Suprapubic skin (tissue), 3 donors: ENCODE data around the gene PLCD1.
"Not testable (repeated sequence)": the region's sequence is repeated elsewhere in the genome, so short reads cannot be mapped to it uniquely, and the experiment has no call there.

Source experiments
- CTCF ChIP-seq, 2 donors: fragments of 200-600 bp in 1 of 2; fragments of 450-650 bp in 1 of 2; sonication (generic) in 1 of 2; IDR thresholded peaks; one replicate each; pipeline ENCODE4 v1.5.1; 2016 to 2019; ENCODE audit warnings: antibody characterized with exemption in 2 of 2, mild to moderate bottlenecking in 1 of 2, moderate library complexity in 1 of 2
- EP300 ChIP-seq: sonication (generic); formaldehyde crosslinking; IDR thresholded peaks from one replicate; pipeline ENCODE4 v1.6.1; 2017; ENCODE audit warnings: antibody characterized with exemption
- POLR2A ChIP-seq, 2 donors: fragments of 450-650 bp; IDR thresholded peaks; one replicate each; pipeline ENCODE4 v1.6.1; 2017; ENCODE audit warnings: antibody characterized with exemption in 2 of 2, mild to moderate bottlenecking in 2 of 2, moderate library complexity in 2 of 2

- TF ChIP-seq CTCF (IDR thresholded peaks at IDR 0.05); EP300; POLR2A (IDR thresholded peaks at IDR 0.05): not testable (repeated sequence)
Measured at GRCh38 chr3:37988376-37988775, 41.1 kb downstream of the PLCD1 start.
